ENCODE measurements around the gene IPO8.

The IPO8 gene

GRCh38 chr12:30695199-30696102 is at the start of gene IPO8:
IPO8 (minus strand) TSS chr12:30695869; CDS start chr12:30695647, 222 bp downstream.
- DNase-seq (ENCODE audit: low read depth in 2 of 3, low spot score in 1 of 3), result peak; percentile 74 to 79 (median 76)

DNA sequence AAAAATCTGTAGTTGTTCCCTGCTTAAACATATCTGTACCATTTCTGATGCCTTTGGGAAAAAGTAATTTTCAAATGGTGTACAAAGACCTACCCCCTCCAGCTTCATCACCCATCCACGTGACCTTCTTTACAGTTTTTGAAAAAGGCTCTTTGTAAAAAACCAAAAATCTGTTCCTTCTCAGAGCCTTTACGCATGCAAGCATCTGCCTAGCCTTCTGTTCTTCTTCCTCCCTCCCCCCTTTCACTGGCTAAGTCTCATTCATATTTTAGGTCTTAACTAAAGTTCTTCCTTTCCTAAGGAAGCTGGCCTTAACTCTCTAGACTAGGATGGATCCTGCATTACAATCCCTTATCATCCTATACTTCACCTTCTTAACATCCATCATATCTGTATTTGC is 48.7 kb upstream of the IPO8 start:
- no peak for DNase-seq (ENCODE audit: low read depth in 2 of 3, low spot score in 1 of 3)

DNA sequence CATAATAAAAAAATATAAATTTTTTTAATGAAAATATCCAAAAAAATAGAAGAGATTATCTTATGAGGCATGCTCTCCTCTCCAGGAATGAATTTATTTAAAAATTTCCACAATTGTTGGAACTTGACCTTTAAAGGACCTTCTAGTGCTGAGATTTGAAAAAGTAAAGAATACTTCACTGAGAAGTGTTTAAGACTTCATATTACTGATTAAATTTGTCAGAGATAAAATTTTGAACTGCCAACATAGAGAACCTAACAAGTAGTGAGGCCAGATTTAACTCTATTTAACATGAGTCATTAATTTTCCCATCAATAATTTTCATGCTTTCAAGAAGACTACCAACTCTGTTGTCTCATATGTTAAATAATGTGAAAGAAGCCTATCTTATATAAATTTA is 44.6 kb upstream of the IPO8 start:
- DNase-seq (ENCODE audit: low read depth in 2 of 3, low spot score in 1 of 3), result no peak

GRCh38 chr12:30739020-30739419 is 43.4 kb upstream of the IPO8 start:
- no peak for DNase-seq (ENCODE audit: low read depth in 2 of 3, low spot score in 1 of 3)

- no peak for DNase-seq (ENCODE audit: low read depth in 2 of 3, low spot score in 1 of 3)
Measured at GRCh38 chr12:30732954-30733637, 37.4 kb upstream of the IPO8 start.

DNA sequence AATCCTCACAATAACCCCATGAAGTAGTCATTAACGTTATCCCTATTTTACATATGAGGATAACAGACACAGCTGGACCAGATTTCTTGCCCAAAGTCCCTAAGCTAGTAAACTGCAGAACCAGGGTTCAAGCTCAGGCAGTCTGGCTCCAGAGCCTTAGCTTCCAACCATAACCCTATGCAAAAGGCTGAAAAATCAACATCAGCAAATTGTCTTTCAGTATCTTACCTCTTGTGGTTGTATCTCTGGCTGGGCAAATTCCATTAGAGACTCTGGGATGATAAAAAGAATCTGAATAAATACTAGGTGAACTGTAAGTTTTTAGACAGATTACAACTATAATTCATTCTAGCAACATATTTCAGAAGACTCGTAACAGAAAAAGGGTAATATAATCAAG is 34.3 kb upstream of the IPO8 start:
- no peak for DNase-seq (ENCODE audit: low read depth in 2 of 3, low spot score in 1 of 3)

GRCh38 chr12:30729547-30729946 is 33.9 kb upstream of the IPO8 start:
- DNase-seq (ENCODE audit: low read depth in 2 of 3, low spot score in 1 of 3), result no peak

DNA sequence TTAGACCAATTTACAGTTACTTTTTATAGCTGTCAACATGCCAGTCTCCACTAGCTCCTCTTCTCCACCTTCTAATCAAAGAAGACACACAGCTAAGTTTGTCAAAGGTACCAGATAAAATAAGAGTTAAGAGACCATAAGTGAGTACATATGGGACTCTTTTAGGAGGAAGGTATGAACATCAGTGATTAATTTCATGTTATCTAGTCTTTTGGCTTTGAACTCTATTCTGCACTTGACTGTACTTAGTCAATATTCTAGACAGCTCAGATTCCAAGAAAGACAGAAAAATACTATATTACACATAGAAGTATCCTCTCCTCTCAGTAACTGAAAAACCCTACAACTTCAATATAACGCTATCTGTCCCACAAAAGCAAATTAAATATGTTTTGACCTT is 31.0 kb upstream of the IPO8 start:
- DNase-seq (ENCODE audit: low read depth in 2 of 3, low spot score in 1 of 3), result no peak

DNA sequence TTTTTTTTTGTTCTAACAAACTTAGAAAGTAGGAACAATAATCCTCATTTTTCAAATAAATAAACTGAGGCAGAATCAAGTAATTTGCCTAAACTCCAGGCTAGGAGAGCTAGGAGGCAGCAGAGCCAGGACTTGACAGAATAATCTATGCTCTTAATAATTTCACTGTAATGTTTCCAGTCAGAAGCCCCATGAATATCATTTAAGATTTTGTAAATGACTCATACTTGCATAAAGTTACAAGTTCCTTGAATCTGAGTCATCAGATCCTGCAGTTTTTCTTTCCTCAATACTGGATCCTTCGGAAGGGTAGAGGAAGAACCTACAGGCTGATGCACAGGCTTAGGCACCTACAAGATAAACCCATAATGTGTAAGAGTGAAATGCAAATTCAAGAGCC is 30.1 kb upstream of the IPO8 start:
- no peak for DNase-seq (ENCODE audit: low read depth in 2 of 3, low spot score in 1 of 3)

GRCh38 chr12:30719060-30719459 is 23.4 kb upstream of the IPO8 start:
- DNase-seq (ENCODE audit: low read depth in 2 of 3, low spot score in 1 of 3), result no peak

- DNase-seq (ENCODE audit: low read depth in 2 of 3, low spot score in 1 of 3), result no peak
Measured at GRCh38 chr12:30707613-30708342, 12.1 kb upstream of the IPO8 start.

GRCh38 chr12:30706476-30706875 is 10.8 kb upstream of the IPO8 start:
- no peak for DNase-seq (ENCODE audit: low read depth in 2 of 3, low spot score in 1 of 3)

DNA sequence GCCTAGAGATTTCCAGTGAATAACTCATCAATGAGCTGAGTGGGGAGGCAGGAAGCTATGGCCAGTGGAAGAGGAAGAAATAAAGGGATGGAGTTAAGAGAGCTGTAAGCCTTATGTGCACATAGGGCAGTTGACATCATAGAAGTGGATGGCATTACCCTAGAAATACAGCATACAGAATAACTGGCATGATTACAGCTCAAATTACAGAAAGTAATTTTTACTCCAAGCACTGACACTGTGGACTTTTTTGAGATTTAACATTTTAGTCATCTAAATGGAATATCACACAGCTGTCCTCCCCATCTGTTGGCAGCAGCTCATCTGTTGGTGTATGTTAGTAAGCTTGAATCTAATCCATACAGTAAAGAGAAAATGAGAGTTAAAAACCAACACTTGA is 5.4 kb upstream of the IPO8 start:
- DNase-seq (ENCODE audit: low read depth in 2 of 3, low spot score in 1 of 3), result no peak

DNA sequence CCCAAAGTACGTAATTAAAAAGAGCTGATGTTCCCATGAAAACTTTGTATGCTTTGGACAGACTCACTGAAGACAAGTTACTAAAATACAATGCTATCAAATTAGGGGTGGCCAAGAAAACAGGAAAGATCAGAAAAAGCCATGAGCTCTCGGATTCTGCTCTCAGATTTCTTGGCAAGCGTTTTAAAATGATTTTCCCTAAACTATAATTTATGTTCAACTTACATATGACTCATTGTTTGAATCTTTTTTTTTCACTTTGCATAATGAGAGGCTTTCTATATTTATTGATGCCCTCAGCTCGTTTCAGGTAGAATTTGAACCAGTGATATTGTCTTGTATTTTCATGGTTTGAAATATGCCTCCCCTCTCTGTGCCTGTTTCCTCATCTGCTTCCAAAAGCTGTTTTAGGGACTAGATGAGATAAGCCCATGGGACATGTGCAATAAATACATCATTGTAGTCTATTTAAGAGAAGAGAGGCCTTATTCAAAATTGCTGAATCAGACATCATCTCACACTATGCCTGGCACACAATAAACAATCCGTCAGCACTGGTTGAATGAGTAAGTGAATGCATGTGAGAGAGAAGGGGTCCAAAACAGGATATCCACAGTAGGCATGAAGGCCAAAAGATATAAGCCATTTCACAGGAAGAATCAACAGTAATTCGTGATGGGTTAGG is 4.7 kb upstream of the IPO8 start:
- no peak for DNase-seq (ENCODE audit: low read depth in 2 of 3, low spot score in 1 of 3)

GRCh38 chr12:30698346-30698745 is 2.7 kb upstream of the IPO8 start:
- no peak for DNase-seq (ENCODE audit: low read depth in 2 of 3, low spot score in 1 of 3)

GRCh38 chr12:30696943-30697342 is 1.3 kb upstream of the IPO8 start:
- DNase-seq (ENCODE audit: low read depth in 2 of 3, low spot score in 1 of 3), result no peak

DNA sequence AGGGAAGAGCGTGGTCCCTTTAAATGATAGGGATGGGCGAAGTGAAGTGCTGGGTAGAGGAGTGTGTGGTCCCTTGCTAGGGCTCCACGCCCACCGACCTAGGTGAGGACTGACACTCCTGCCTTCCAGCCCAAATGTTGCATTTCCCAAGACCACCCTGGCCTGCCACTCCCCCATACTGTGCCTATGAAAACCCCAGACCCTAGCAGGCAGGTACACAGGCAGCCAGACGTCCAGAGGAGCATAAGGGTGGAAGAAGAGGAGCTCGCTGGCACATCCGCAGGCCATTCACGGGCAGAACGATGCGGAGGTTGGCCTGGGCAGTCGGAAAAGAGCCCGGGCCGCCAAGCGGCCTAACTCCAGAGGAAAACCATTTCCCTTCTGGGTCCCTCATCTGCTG is 817 bp upstream of the IPO8 start:
- DNase-seq (ENCODE audit: low read depth in 2 of 3, low spot score in 1 of 3), result no peak

GRCh38 chr12:30696103-30696408 is 387 bp upstream of the IPO8 start:
- no peak for DNase-seq (ENCODE audit: low read depth in 2 of 3, low spot score in 1 of 3)

DNA sequence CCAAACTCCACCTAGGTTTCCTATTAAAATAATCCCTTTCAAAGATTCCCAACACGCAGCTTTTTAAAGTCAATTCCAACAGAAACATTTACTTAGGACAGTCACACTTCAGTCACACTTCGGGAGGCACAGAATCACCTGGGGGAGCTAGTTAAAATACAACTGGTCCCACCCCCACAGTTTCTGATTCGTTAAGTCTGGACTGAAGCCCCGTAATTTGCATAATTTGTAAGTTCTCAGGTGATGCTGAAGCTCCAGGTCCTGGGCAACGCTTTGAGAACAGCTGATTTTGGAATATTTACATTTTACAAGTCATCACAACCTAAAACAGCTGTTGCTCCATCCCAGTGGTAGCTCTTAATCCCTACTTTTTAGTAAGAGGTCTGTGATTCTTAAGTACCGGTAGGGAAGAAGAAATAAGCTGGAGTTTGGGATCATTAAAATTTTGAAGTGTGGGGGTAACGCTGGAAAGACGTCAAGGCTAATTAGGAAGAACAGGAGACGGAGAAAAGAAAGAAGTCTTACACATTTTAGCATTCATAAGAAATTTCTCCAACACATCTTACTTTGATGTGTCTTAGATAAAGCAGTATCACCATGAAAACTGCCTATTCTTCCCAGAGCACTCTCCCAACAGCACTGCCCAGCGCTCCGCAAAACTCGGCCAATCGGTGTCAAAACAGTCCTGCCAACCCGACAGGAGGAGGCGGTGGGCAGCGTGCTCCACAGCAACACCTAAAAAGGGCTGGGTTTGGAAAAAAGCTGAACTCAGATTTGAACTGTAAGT is 1.1 kb downstream of the IPO8 start:
- no peak for DNase-seq (ENCODE audit: low read depth in 2 of 3, low spot score in 1 of 3)

GRCh38 chr12:30692470-30692869 is 3.2 kb downstream of the IPO8 start:
- no peak for DNase-seq (ENCODE audit: low read depth in 2 of 3, low spot score in 1 of 3)

Data from stimulated activated CD4-positive, alpha-beta T cell treated with anti-CD3 and anti-CD28 coated beads, Interleukin-12 subunit alpha, Interleukin-12 subunit beta, amount 100 ng/mL, for 48 hours (primary cell).